T1000 (cell line): ENCODE measurements around the gene STIL.

Experiments used
- DNase-seq: peaks from one replicate; lab custom pipeline; 2025; ENCODE audit warnings: mixed read lengths; lab: John Stamatoyannopoulos, UW

STIL gene

DNA sequence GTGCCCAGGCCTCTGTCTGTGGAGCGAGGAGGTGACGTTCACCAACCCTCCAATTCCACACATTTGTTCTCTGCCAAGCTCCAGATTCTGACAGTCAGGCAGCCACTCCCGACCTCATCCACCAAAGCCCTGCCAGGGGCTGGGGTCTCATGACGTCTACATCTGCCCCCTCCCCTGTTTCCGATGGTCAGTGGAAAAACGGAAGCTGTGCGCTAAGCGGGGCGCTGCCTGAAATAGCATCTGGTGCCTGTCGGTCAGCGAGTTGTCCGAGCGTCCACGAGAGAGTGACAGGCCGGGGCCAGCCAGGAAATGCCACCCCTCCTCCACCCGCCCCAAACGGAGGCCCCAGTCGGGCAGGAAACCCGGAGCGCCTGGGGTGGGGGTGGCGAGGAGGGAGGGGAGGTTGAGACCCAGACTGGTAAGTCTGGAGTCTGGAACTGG lies 78.7 kb downstream of the STIL start:
- no peak for DNase-seq

DNA sequence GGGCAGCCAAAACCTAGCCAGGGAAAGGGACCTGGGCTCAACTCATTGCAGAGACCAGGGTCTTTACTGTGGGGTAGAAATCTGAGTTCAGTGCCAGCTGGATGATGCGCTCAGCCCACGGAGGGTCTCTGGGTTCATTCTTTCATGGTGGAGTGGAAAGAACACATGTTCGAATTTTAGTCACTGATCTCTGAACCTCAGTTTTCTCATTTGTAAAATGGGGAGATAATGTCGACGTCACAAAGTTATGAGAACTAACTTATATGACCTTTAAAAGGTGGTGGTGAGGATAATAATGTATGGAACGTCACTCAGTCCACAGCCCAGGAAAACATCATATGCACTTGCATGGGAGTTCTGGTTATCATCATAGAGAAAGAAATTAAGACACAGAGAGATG lies 80.8 kb downstream of the STIL start:
- no peak for DNase-seq

- no peak for DNase-seq
These were observed 81.6 kb downstream of the STIL start, which contains the start of gene TAL1 for GRCh38 chr1:47232187-47232874. TSS of gene TAL1 (minus strand) at chr1:47232225. CDS start at chr1:47225888, 6,337 bp downstream.

GRCh38 chr1:47231301-47232186 lies 82.4 kb downstream of the STIL start:
- no peak for DNase-seq

DNA sequence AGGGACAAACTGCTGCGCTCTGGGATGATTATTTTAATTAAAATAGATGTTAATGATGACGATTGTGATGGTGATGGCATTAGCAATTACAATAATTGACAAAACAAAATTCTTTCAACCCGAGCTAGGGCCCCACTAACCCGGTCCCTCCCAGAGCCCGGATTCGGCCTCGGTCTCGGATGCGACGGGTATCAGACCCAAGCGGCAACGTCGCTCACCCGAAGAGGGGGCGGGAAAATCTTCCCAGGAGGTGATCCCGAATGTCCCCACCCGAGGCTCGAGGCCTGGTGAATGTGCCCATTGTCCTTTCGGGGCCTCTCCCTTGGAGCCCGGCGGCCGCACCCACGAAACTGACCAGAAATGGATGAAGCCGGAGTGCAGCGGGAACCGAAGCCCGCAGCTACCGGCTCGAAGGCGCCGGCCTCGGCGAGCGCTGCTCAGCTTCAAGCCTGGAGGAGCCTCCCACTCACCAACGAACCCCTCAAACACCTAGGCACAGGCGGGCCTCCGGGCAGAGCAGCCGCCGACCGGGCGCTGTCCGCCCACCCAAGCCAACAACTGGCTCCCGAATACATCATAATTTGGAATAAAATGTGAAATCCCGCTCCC lies 83.2 kb downstream of the STIL start:
- DNase-seq: no peak

- no peak for DNase-seq
These were observed 83.9 kb downstream of the STIL start for GRCh38 chr1:47229886-47230691.

- no peak for DNase-seq
These were observed 84.7 kb downstream of the STIL start for GRCh38 chr1:47229031-47229885.

- no peak for DNase-seq
These were observed 85.3 kb downstream of the STIL start for GRCh38 chr1:47228644-47229030.

GRCh38 chr1:47227341-47228232 lies 86.4 kb downstream of the STIL start:
- DNase-seq: no peak

- no peak for DNase-seq
These were observed 87.1 kb downstream of the STIL start for GRCh38 chr1:47226839-47227215.

- DNase-seq: no peak
These were observed 87.7 kb downstream of the STIL start for GRCh38 chr1:47226121-47226838.

DNA sequence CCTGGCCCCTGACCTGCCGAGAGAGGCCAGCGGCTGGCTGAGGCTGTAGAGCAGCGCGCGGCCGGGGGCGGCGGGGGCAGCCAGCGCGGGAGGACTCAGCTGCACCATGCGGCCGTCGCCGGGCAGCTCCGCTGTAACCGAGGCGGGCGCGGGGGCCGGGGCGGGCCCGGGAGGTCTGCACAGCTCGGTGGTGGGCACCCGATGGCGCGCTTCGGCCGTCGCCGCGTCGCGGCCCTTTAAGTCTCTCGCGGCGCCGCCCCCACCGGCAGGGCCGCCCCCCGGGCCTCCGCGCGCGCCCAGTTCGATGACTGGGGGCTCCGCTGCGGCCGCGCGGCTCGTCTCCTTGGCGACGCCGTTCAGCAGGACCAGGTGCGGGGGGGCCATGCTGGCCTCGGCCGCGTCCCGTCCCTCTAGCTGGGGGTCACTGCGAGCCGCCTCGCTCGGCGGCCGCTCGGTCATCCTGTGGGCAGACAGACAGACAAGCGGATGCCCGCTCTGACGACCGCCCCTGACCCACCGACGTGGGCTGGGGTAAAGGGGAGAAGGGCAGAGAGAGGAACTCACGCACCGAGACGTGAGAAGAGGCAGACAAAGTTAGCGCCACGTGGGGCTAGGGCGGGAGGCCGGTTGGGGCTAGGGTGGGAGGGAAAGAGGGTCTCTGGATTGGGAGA lies 88.4 kb downstream of the STIL start:
- no peak for DNase-seq

DNA sequence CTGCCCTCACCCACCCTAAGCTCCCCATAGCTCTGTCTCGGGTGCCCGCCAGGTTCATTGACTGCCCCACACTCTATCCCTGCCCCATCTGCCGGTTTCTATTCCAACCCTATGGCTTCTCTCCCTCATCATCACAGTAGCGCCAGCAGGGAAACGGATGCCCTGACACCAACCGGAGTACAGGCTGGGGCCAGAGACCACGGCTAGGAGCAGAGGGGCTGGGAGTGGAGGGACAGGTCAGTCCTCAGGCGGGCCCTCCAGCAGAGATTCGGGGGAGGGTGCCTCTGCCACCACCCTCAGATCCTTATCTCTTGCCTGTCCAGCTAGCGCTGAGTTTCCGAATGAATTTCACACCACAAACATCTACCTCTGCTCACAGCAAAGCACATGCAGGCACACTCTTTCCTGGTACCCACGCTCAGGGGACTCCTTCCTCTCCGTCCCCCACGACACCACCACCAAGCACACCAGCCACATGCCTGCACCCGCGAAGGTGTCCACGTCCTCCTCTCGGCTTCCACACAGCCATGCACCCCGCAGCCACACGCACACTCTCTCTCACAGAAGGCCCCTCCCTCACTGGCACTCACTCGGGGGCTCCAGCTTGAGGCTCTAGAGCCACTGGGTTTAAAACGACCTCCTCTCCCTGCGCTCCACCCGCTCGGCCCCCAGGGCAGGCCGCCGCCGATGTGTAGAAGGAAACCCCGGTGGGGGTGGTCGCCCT lies 89.1 kb downstream of the STIL start:
- no peak for DNase-seq

DNA sequence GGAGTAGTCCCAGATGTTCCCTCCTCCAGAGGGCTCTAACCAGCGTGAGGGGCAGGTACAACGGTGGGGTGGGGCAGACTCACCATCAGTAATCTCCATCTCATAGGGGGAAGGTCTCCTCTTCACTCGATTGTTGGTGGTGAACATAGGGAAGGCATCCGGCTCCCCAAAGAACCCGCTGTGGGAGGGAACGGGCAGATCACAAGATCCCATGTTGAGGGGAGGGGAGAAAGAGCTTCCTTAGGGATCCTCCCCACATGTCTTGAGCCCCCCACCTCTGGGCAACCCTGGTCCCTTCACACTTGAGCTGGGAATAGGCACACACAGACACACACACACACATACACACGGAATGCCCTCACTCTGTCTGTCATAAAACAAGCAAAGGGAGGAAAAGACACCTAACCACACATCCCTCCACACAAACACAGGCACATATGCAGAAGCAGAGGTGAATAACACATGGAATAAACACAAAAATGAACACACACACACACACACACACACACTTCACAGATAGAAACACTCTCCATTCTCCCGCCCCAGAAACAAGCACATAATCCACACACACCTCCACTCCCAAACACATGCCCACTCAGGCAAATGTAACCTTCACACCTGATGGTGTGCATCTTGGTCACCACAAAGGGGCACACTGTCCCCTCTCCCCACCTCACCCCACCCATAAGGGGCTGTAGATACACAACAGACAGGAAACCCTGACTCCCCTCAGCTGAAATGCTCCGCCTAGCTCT lies 89.8 kb downstream of the STIL start:
- no peak for DNase-seq

GRCh38 chr1:47223174-47223920 lies 90.6 kb downstream of the STIL start:
- no peak for DNase-seq

GRCh38 chr1:47222476-47222875 lies 91.5 kb downstream of the STIL start:
- no peak for DNase-seq
